DND-41 (cell line): ENCODE results near the gene PRODH.
"Not testable (repeated sequence)": the region's sequence is repeated elsewhere in the genome, so short reads cannot be mapped to it uniquely, and the experiment has no call there.

ENCODE experiments used
- ATAC-seq: fragments of 200-7000 bp; cut with Tn5 transposase; 3 replicates; pipeline ENCODE4 v1.9.1; 2021; ENCODE audit warnings: low read depth; ENCODE audit not compliant: insufficient read depth
- DNase-seq: peaks from one replicate; pipeline ENCODE4 v3.0.0-alpha.2; 2020
- H2AFZ ChIP-seq: 2 replicates; pipeline ENCODE4 v1.6.0; 2012; ENCODE audit warnings: low read depth, low read length
- H3K27ac ChIP-seq: 2 replicates; pipeline ENCODE4 v1.5.1; 2012; ENCODE audit warnings: low read length, inconsistent platforms
- H3K27me3 ChIP-seq: fragments of 200-600 bp; sonication (generic); 2 replicates; pipeline ENCODE4 v1.6.0; 2012; ENCODE audit warnings: low read length, mild to moderate bottlenecking, inconsistent platforms; ENCODE audit not compliant: insufficient read depth, poor library complexity
- H3K36me3 ChIP-seq: 2 replicates; pipeline ENCODE4 v1.5.1; 2012; ENCODE audit warnings: low read length, inconsistent platforms; ENCODE audit not compliant: insufficient read depth
- H3K4me1 ChIP-seq: 2 replicates; pipeline ENCODE4 v1.5.1; 2012; ENCODE audit warnings: mild to moderate bottlenecking, low read length; ENCODE audit not compliant: insufficient read depth
- H3K4me2 ChIP-seq: 2 replicates; pipeline ENCODE4 v1.6.0; 2012; ENCODE audit warnings: mild to moderate bottlenecking, moderate library complexity, low read length, inconsistent platforms; ENCODE audit not compliant: insufficient read depth
- H3K4me3 ChIP-seq, 2 experiments: fragments of 200-600 bp in 1 of 2; shearing (Covaris generic) in 1 of 2; 2 replicates each; pipeline ENCODE4 v1.5.1; 2012 to 2016; ENCODE audit warnings: inconsistent platforms in 2 of 2, low read length in 2 of 2, mild to moderate bottlenecking in 2 of 2, low read depth in 1 of 2, moderate library complexity in 1 of 2
- H3K79me2 ChIP-seq: 2 replicates; pipeline ENCODE4 v1.6.0; 2012; ENCODE audit warnings: low read length, inconsistent platforms; ENCODE audit not compliant: insufficient read depth
- H3K9ac ChIP-seq: 2 replicates; pipeline ENCODE4 v1.6.0; 2012; ENCODE audit warnings: low read depth, mild to moderate bottlenecking, inconsistent platforms, low read length, moderate library complexity
- H3K9me3 ChIP-seq: 2 replicates; pipeline ENCODE4 v1.5.1; 2012; ENCODE audit warnings: low read length, moderate library complexity, mild to moderate bottlenecking, inconsistent platforms; ENCODE audit not compliant: insufficient read depth, severe bottlenecking
- H4K20me1 ChIP-seq: 2 replicates; pipeline ENCODE4 v1.6.0; 2012; ENCODE audit warnings: low read length; ENCODE audit not compliant: insufficient read depth
- EZH2 ChIP-seq: IDR thresholded peaks from 3 replicates; pipeline ENCODE4 v1.6.1; 2012; ENCODE audit warnings: borderline replicate concordance, low read depth, mild to moderate bottlenecking, moderate library complexity, low read length, inconsistent platforms; ENCODE audit not compliant: severe bottlenecking
- TF ChIP-seq, protein P1 (sequence below): IDR thresholded peaks from 2 replicates; pipeline ENCODE4 v1.5.1; 2012; ENCODE audit warnings: borderline replicate concordance, low read length, moderate library complexity, mild to moderate bottlenecking; ENCODE audit not compliant: poor library complexity, severe bottlenecking; ENCODE audit errors: extremely low read depth

The PRODH gene

DNA sequence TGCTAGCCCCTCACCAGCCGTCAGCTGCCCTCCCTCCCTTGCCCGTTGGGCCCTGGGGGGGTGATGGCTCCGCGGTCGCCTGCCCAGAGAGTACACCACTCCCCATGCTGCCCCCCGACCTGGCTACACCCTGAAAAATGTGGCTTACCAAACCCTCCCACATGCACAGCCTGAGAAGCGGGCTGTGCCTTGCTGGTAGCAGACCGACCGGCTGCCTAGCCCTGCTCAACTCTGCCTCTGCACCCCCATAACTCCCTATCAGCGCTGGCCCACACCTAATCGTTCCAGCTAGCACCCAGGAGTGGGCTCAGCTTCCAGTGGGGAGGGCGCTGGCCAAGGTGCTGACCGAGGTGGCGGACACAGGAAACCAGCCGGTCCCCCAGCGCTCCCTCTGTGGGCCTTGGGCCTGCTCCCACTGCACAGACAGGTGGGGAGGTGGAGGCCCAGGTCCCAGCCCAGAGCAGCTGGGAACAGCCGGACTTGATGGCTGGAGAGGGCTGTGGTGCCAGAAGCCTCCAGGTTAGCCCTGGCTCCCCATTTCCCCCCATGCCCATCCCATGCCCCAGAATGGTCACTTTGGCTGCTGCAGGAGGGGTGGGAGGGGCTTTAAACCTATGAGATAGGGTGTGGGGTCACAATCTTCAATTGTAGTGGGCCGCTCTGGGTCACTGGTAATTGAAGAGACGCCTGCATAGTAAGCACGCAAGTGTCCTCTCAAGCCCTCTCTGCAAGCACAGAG lies 32.1 kb upstream of the PRODH start:
- Histone ChIP-seq H3K27ac (no peak overlapping the region), H3K9ac (no peak overlapping the region), H3K36me3 (no peaks in the 10 kb centered on the region), H3K4me2 (no peak overlapping the region), H3K4me3 (no peak overlapping the region), H3K4me1 (no peaks in the 10 kb centered on the region), H4K20me1 (peaks cover 16% of the 10 kb centered on the region), H3K79me2 (no peaks in the 10 kb centered on the region), H3K9me3 (no peaks in the 10 kb centered on the region), H2AFZ (no peak overlapping the region), H3K27me3 (no peaks in the 10 kb centered on the region)
- no peak for TF ChIP-seq EZH2
- TF ChIP-seq, protein P1, sequence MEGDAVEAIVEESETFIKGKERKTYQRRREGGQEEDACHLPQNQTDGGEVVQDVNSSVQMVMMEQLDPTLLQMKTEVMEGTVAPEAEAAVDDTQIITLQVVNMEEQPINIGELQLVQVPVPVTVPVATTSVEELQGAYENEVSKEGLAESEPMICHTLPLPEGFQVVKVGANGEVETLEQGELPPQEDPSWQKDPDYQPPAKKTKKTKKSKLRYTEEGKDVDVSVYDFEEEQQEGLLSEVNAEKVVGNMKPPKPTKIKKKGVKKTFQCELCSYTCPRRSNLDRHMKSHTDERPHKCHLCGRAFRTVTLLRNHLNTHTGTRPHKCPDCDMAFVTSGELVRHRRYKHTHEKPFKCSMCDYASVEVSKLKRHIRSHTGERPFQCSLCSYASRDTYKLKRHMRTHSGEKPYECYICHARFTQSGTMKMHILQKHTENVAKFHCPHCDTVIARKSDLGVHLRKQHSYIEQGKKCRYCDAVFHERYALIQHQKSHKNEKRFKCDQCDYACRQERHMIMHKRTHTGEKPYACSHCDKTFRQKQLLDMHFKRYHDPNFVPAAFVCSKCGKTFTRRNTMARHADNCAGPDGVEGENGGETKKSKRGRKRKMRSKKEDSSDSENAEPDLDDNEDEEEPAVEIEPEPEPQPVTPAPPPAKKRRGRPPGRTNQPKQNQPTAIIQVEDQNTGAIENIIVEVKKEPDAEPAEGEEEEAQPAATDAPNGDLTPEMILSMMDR = no peak
- ATAC-seq (peak; percentile 73), DNase-seq (peak; percentile 54)

- not testable (repeated sequence) for H3K4me3 ChIP-seq, H2AFZ ChIP-seq, H3K9me3 ChIP-seq, DNase-seq, H3K9ac ChIP-seq, H3K27me3 ChIP-seq, ATAC-seq, H3K4me2 ChIP-seq, H3K4me1 ChIP-seq, H3K36me3 ChIP-seq, H3K79me2 ChIP-seq, H3K27ac ChIP-seq
- peaks cover 16% of the 10 kb centered on the region for H4K20me1 ChIP-seq
These were observed 31.4 kb upstream of the PRODH start for GRCh38 chr22:18967391-18968010.

GRCh38 chr22:18966748-18967147 lies 30.7 kb upstream of the PRODH start:
- ATAC-seq = no peak
- no peaks in the 10 kb centered on the region for H3K27me3 ChIP-seq
- H3K9ac ChIP-seq = no peak overlapping the region
- no peaks in the 10 kb centered on the region for H3K79me2 ChIP-seq
- H3K4me3 ChIP-seq = no peak overlapping the region
- H2AFZ ChIP-seq = no peak overlapping the region
- H3K4me1 ChIP-seq = no peaks in the 10 kb centered on the region
- peaks cover 16% of the 10 kb centered on the region for H4K20me1 ChIP-seq
- TF ChIP-seq EZH2 = no peak
- TF ChIP-seq, protein P1 = no peak
- H3K27ac ChIP-seq = no peak overlapping the region
- no peak for DNase-seq
- H3K36me3 ChIP-seq = no peaks in the 10 kb centered on the region
- H3K4me2 ChIP-seq = no peak overlapping the region
- H3K9me3 ChIP-seq = no peaks in the 10 kb centered on the region
